ENCODE data around the gene TMEM9B. TPM values are rescaled to one million over a fixed set of nuclear protein-coding genes. Genes with fewer than 3 reads are reported as not detected.

Gene TMEM9B
- total and polyA plus RNA-seq, 7 experiments from 2014 or later, result 16.2 to 83.0 (median 30.8) TPM

DNA sequence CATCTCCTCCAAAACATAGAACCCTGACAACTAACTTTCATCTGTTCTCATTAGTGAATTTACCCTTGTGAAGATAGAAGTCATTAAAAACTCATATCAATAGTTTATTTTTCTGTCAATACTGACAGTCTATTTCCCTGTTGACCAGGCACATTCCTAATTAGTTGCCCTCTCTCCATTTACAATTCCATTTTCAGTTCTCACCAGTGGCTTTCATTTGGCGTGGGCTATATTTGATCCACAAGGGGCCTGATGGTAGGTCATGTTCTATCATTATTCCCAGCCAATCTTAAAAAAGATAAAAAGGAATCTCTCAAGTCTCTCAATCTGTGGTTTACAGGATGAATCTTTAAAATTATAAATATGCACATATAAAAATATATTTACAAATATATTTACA is 57.1 kb downstream of the TMEM9B start:
- Mint-ChIP-seq H3K9me3 (peaks cover 0 to 6% (median 2%) of the 10 kb centered on the region in 11 donors), H3K36me3 (peaks cover 0 to 5% (median 0%) of the 10 kb centered on the region in 5 donors), H3K4me3 (no peak overlapping the region), H3K4me1 (peaks cover 10 to 28% (median 19%) of the 10 kb centered on the region in 7 donors), H3K27ac (peak overlapping the region in 2 of 9 donors; percentile 0 to 22), H3K27me3 (peaks cover 0 to 40% (median 0%) of the 10 kb centered on the region in 5 donors)
- Histone ChIP-seq H3K4me1 (ENCODE audit: control insufficient read depth in 2 of 2, insufficient read depth in 2 of 2, low read length in 2 of 2) (no peaks in the 10 kb centered on the region), H3K27me3 (ENCODE audit: control insufficient read depth in 2 of 2, insufficient read depth in 2 of 2, low read length in 2 of 2) (no peaks in the 10 kb centered on the region), H3K4me3 (ENCODE audit: low read length) (no peak overlapping the region), H3K9me3 (ENCODE audit: control insufficient read depth in 2 of 3, low read length in 3 of 3) (no peaks in the 10 kb centered on the region), H3K27ac (ENCODE audit: low read depth, low read length) (no peak overlapping the region), H3K36me3 (ENCODE audit: control insufficient read depth in 2 of 3, insufficient read depth in 3 of 3, low read length in 3 of 3) (peaks cover 0 to 6% (median 0%) of the 10 kb centered on the region in 3 experiments)
- no peak for DNase-seq
- intact Hi-C loops (cut with micrococcal nuclease), result loop anchor here in 1 of 2 donors (10.0 kb wide), 1 partner anchor 62 kb away; no protein-coding TSS in a partner anchor
- ChIA-PET POLR2A (no interaction called here), CTCF (no interaction called here)
- no peak for ATAC-seq

GRCh38 chr11:8905528-8906165 is 58.6 kb downstream of the TMEM9B start:
- H3K4me3 Mint-ChIP-seq, result no peak overlapping the region

GRCh38 chr11:8899119-8899753 is 65.0 kb downstream of the TMEM9B start:
- Mint-ChIP-seq H3K4me1 (no peaks in the 10 kb centered on the region), H3K27me3 (peaks cover 0 to 12% (median 0%) of the 10 kb centered on the region in 5 donors), H3K9me3 (peaks cover 0 to 53% (median 22%) of the 10 kb centered on the region in 11 donors), H3K4me3 (no peak overlapping the region), H3K36me3 (peaks cover 0 to 23% (median 5%) of the 10 kb centered on the region in 5 donors), H3K27ac (no peak overlapping the region)
- no peak for DNase-seq
- Histone ChIP-seq H3K4me3 (ENCODE audit: low read length) (no peak overlapping the region), H3K36me3 (ENCODE audit: control insufficient read depth in 2 of 3, insufficient read depth in 3 of 3, low read length in 3 of 3) (no peaks in the 10 kb centered on the region), H3K27ac (ENCODE audit: low read depth, low read length) (no peak overlapping the region), H3K9me3 (ENCODE audit: control insufficient read depth in 2 of 3, low read length in 3 of 3) (peaks cover 0 to 15% (median 5%) of the 10 kb centered on the region in 3 experiments), H3K4me1 (ENCODE audit: control insufficient read depth in 2 of 2, insufficient read depth in 2 of 2, low read length in 2 of 2) (no peaks in the 10 kb centered on the region), H3K27me3 (ENCODE audit: control insufficient read depth in 2 of 2, insufficient read depth in 2 of 2, low read length in 2 of 2) (no peaks in the 10 kb centered on the region)
- POLR2A ChIA-PET, result no interaction called here
- CTCF ChIA-PET, result no interaction called here
- ATAC-seq, result no peak
- intact Hi-C loops (cut with micrococcal nuclease), result no loop called here

More at GRCh38 chr11:8905528-8906165, 58.6 kb downstream of the TMEM9B start:
- CTCF ChIA-PET, result no interaction called here
- Mint-ChIP-seq H3K27me3 (peaks cover 0 to 40% (median 2%) of the 10 kb centered on the region in 5 donors), H3K4me1 (peaks cover 8 to 26% (median 17%) of the 10 kb centered on the region in 7 donors), H3K36me3 (peaks cover 0 to 9% (median 0%) of the 10 kb centered on the region in 5 donors), H3K9me3 (peaks cover 0 to 17% (median 7%) of the 10 kb centered on the region in 11 donors), H3K27ac (peak overlapping the region in 1 of 9 donors; percentile 9)
- no peaks in the 10 kb centered on the region for H3K9me3 ChIP-seq (ENCODE audit: control insufficient read depth in 2 of 3, low read length in 3 of 3)
- H3K27me3 ChIP-seq (ENCODE audit: control insufficient read depth in 2 of 2, insufficient read depth in 2 of 2, low read length in 2 of 2), result no peaks in the 10 kb centered on the region
- H3K4me1 ChIP-seq (ENCODE audit: control insufficient read depth in 2 of 2, insufficient read depth in 2 of 2, low read length in 2 of 2), result no peaks in the 10 kb centered on the region
- no peak for DNase-seq
- POLR2A ChIA-PET, result no interaction called here
- no peak overlapping the region for H3K27ac ChIP-seq (ENCODE audit: low read depth, low read length)
- ATAC-seq, result no peak
- H3K36me3 ChIP-seq (ENCODE audit: control insufficient read depth in 2 of 3, insufficient read depth in 3 of 3, low read length in 3 of 3), result no peaks in the 10 kb centered on the region
- intact Hi-C loops (cut with micrococcal nuclease), result loop anchor here in 1 of 2 donors (10.0 kb wide), 1 partner anchor 61 kb away; no protein-coding TSS in a partner anchor
- no peak overlapping the region for H3K4me3 ChIP-seq (ENCODE audit: low read length)

Other genes with a start within 250 kb of the TMEM9B start
- 10 to 100 TPM in 3 of 5 experiments, 1 to 10 TPM in 2; 5.6 to 20.9 (median 11.2) TPM for gene AKIP1, start 53.3 kb downstream of the TMEM9B start, total RNA-seq
- gene AKIP1, start 53.3 kb downstream of the TMEM9B start, polyA plus RNA-seq, result 1 to 10 TPM; 8.1 to 9.9 TPM
- gene C11orf16, start 31.5 kb downstream of the TMEM9B start, total RNA-seq, result not detected
- gene C11orf16, start 31.5 kb downstream of the TMEM9B start, polyA plus RNA-seq, result not detected
- not detected for gene ASCL3, start 21.4 kb downstream of the TMEM9B start, total RNA-seq
- gene ASCL3, start 21.4 kb downstream of the TMEM9B start, polyA plus RNA-seq, result not detected
- 10 to 100 TPM in 1 of 5 experiments, 1 to 10 TPM in 2, under 1 TPM in 2; 0.59 to 11.0 (median 3.4) TPM for gene NRIP3, start 39.6 kb upstream of the TMEM9B start, total RNA-seq
- gene NRIP3, start 39.6 kb upstream of the TMEM9B start, polyA plus RNA-seq, result under 1 TPM in 1 of 2 donors, not detected in 1; 0.13 TPM
- gene SCUBE2, start 127.2 kb upstream of the TMEM9B start, total RNA-seq, result under 1 TPM in 3 of 5 experiments, not detected in 2; 0.45 to 0.92 (median 0.54) TPM
- gene SCUBE2, start 127.2 kb upstream of the TMEM9B start, polyA plus RNA-seq, result not detected

Measured in naive thymus-derived CD4-positive, alpha-beta T cell (primary cell).